Daoy (cell line): Measurements from ENCODE around the gene PCGF1. TPM values are rescaled to one million over a fixed set of nuclear protein-coding genes. Genes with fewer than 3 reads are reported as not detected.

ENCODE experiments used
- DNase-seq: peaks from one replicate; pipeline ENCODE4 v3.0.0-alpha.2; 2015; ENCODE audit warnings: low read depth
- total RNA-seq: library from RNA; depleted of rRNA; stranded (reverse); fragments of >200 nt; shearing (Covaris generic); gene quantifications from 2 replicates; pipeline ENCODE4 v1.2.3, GENCODE V29; 2014

The PCGF1 gene
- total RNA-seq, 1 experiment from 2014 or later: 42.1 TPM

GRCh38 chr2:74537140-74537539 lies 29.6 kb upstream of the PCGF1 start:
- no peak for DNase-seq

DNA sequence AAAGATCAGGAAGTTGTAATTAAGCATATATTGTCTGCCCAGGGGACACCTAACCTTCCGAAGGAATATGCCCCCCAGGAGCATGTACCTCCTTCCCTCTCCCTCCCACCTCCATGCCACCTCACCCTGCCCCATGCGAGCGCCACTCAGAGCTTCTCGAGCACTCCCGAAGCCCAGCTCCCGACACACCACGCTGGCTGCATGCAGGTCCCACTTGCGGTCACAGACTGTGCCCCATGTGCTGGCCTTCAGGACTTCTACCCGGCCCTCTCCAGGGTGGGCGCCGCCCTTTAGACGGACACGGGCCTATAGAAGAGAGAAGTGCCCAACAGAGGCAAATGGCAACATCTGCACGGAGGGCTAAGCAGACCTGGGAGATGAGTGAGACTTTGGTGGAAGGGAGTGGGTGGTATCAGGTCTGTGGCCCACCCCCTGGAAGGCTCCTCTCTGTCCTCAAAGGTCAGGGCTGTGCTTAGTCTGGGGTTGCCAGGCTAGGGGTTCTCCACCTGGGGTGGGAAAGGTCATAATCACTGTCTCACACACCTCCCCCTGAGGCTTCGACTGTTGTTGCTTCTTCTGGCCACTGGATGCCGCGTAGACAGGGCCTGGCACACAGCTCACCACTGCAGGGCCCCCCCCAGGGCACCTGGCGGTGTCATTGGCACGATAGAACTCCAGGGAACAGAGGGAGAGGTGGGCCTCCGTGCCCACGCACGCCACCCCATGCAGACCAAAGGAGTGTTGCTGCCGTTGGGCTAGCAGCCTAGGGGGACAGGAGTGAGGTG lies 28.9 kb upstream of the PCGF1 start:
- no peak for DNase-seq

DNA sequence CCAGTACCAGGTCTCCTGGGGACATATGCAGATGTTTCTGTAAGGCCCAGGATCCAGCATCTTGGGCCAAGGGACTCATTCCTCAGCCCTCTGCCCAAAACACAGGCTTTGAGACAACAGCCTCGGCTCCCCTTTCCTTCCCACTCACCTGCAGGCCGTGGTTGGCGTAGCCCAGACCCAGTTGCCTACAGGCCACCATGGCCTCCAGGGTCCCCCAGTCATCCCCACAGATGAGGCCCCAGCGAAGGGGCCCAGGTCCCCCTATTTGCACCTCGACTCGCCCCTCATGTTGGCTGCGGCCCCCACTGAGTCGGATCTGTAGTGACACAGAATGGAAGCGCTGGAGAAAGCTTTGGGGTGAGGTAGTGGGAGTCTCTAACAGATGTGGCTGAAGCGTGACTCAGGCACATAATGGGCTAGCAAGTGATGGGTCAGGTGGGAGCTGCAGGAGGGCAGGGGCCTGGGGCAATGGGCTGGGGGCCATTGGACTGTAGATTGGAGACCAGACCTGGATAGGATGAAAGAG lies 28.0 kb upstream of the PCGF1 start:
- DNase-seq: no peak

DNA sequence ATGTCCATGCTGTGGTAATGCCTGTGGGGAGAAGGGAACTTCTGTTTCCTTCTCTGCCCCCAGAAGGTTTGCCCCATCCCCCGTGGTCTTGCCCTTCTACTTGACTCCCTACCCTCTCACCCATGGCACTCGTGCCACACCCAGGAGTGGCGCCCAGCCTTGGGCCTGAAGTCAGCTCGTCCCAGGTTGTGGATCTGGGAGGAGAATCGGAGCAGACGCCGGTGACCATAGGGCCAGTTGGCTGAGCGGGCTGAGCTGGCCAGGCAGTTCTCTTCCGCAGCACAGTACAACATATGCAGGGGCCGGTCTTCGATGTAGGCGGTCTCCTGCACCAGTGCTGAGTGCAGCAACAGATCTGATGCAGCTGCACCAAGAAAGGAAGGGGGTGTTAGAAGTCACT lies 26.9 kb upstream of the PCGF1 start:
- DNase-seq: no peak

- DNase-seq: no peak
Measured at GRCh38 chr2:74533464-74533863, 26.0 kb upstream of the PCGF1 start.

- no peak for DNase-seq
Measured at GRCh38 chr2:74532222-74532621, 24.7 kb upstream of the PCGF1 start.

DNA sequence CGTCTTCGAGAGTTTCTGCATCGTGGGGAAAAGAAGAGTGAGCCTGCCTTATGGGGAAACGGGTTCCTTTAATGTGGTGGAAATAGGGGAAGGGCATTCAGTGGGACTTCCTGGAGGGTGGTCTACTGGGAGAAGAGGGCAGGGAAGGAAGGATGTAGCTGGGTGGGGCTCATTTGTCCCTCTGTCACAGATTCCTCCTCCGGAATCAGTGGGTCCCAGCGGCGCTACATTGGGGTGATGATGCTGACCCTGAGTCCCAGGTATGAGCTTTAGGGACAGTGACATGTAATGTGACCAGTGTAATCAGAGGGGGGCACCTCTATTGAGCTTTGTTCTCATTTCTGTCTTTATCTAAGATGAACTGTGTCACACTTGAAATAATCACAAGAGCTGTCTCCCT lies 24.2 kb upstream of the PCGF1 start:
- no peak for DNase-seq

DNA sequence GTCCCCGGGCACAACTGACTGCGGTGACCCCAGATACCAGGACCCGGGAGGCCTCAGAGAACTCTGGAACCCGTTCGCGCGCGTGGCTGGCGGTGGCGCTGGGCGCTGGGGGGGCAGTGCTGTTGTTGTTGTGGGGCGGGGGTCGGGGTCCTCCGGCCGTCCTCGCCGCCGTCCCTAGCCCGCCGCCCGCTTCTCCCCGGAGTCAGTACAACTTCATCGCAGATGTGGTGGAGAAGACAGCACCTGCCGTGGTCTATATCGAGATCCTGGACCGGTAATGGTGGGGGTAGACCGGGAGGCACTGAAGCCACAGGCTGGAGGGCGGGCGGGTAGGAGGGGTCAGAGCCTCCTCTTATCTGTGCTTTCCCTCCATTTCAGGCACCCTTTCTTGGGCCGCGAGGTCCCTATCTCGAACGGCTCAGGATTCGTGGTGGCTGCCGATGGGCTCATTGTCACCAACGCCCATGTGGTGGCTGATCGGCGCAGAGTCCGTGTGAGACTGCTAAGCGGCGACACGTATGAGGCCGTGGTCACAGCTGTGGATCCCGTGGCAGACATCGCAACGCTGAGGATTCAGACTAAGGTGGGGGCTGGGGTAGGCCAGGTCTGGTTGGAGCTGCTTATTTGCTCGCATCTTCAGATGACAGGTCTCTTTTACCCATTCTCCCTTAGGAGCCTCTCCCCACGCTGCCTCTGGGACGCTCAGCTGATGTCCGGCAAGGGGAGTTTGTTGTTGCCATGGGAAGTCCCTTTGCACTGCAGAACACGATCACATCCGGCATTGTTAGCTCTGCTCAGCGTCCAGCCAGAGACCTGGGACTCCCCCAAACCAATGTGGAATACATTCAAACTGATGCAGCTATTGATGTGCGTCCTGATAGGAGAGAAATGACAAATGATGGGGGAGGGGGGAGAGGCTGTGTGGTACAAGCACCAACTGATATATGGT lies 23.0 kb upstream of the PCGF1 start:
- DNase-seq: peak; percentile 57

DNA sequence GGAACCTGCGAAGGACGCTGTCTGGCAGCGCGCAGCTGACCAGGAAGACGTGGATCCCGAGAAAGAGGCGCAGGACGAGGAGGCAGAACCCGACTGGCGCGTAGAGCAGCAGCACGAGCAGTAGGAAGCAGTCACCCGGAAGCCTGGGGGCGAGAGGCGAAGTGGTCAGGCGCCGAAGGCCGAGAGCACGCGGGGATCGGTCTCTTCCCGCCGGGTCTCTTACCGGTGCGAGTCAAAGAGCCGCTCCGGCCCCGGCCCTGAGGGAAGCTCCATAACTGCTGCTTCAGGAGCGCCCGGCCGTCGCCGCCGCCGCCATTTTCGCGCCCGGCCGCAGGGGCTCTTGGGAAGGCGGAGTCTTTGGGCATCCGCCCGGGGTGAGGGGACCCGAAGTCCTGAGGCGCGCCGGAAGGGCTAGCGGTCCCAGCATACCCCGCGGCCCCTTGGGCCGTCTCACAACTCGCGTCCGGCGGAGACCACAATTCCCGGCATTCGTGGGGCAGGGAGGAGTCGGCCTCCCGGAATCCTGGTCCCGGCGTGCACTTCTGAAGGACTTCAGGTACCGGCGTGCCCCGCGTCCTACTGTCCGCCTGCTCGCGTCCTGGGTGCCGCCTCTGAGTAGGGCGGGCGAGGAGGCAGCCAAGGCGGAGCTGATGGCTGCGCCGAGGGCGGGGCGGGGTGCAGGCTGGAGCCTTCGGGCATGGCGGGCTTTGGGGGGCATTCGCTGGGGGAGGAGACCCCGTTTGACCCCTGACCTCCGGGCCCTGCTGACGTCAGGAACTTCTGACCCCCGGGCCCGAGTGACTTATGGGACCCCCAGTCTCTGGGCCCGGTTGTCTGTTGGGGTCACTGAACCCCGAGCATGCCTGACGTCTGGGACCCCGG lies 22.1 kb upstream of the PCGF1 start, which contains the start of the genes AUP1 and HTRA2:
Gene AUP1, minus strand, starts transcription at position 350 of the 882 bp plus-strand sequence. Its CDS starts 77 bp downstream, at position 273.
Gene HTRA2, plus strand, starts transcription at position 577 of the 882 bp plus-strand sequence. Its CDS starts 74 bp downstream, at position 651.
- peak; percentile 99 for DNase-seq

DNA sequence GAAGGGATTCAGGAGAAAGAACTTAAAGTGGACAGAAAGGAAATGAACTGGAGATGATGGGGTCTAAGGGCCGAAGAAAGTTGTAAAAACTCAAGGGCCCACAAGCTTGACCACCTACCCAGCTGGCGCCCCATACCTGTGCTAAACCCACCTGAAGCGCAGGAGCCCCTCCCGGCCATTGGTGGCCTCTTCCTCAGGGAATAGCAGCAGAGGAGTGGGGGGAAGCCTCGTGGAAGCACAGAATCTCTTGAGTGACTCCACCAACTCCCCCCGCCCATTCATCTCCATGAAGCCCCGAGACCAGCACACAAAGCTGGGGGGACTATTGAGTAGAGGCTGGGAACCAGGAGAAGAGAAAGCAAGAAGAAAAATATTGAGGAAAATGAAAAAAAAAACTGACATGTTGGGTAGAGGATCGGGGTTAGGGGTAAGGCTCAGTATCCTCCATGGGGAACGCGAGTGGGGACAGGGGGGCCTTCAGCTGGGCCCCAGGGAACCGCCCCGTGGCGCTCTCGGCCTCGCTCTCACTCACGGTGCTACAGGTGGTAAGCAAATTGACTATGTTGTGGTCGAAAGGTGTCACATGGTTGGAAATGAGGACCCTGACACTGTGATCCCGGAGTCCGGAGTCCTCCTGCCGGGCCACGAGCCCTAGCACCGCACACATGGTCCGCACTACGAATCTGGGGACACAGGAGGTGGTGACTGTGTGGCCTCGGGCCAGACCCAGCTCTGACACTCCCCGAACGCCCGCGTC lies 21.3 kb upstream of the PCGF1 start:
- no peak for DNase-seq

GRCh38 chr2:74527741-74528140 lies 20.2 kb upstream of the PCGF1 start:
- no peak for DNase-seq

DNA sequence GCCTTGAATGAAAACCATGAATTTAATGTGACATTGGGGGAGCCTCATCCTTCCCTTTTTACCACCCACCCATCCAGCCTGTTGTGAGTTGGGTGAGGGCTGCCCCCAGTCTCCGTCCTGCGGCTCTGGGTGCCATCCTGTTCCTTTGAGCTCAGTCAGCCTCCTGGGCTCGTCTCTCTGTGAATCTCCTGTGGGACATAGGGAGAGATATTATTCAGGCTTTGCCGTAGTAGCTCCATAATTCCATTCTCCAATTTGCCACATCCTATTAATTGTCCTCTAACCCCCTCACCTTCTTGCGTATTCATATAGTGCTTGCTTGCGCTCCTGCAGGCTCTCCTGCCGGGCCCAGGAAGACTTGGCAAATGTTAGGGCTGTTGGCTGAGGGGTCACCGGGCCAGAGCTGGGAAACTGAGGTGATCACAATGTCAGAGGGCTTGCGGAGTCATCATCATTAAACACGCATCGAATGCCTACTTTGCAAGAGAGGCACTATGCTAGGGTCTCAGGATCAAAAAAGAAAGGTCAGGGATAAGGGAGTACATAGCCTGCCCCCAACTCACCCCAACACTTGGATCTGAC lies 19.2 kb upstream of the PCGF1 start:
- no peak for DNase-seq

- no peak for DNase-seq
Measured at GRCh38 chr2:74525717-74526648, 18.5 kb upstream of the PCGF1 start, which contains the start of gene DQX1. DQX1 (minus strand) TSS chr2:74526231; CDS start chr2:74525729, 502 bp downstream.

- no peak for DNase-seq
Measured at GRCh38 chr2:74524955-74525716, 17.6 kb upstream of the PCGF1 start.

- no peak for DNase-seq
Measured at GRCh38 chr2:74524005-74524404, 16.5 kb upstream of the PCGF1 start.

- no peak for DNase-seq
Measured at GRCh38 chr2:74522516-74522915, 15.0 kb upstream of the PCGF1 start.

DNA sequence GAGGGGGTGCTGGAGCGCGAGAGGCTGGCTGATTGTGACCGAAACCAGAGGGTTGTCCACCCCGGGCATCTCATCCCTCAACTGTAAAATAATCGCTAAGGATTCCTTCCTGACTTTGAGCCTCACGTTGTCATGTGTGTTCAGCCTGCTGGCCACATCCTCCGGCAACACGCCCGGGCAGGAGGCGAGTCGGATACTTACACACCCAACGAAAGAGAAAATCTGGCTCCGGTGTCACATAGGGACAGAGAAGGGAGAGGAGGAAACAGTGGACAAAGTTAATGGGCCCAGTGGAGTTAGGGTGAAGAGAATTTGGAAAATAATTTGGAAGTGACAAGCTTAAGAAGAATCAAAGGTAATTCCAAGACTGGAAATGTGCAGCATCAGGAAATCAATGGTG lies 9.2 kb upstream of the PCGF1 start:
- DNase-seq: no peak

GRCh38 chr2:74515981-74516633 lies 8.6 kb upstream of the PCGF1 start:
- DNase-seq: no peak
